Loucy (cell line): Measurements from ENCODE around the gene VASN.

Experiments
- EZH2phosphoT487 ChIP-seq: fragments of 200-600 bp; IDR thresholded peaks from 2 replicates; pipeline ENCODE4 v1.6.1; 2018; ENCODE audit warnings: antibody characterized with exemption, mild to moderate bottlenecking, moderate library complexity, borderline replicate concordance
- TF ChIP-seq, protein P1 (sequence below): fragments of 200-600 bp; sonication (generic); conservative IDR thresholded peaks from 2 replicates; pipeline ENCODE4 v1.5.1; 2014; ENCODE audit warnings: mild to moderate bottlenecking, antibody characterized with exemption, low read length

- TF ChIP-seq, protein P1, sequence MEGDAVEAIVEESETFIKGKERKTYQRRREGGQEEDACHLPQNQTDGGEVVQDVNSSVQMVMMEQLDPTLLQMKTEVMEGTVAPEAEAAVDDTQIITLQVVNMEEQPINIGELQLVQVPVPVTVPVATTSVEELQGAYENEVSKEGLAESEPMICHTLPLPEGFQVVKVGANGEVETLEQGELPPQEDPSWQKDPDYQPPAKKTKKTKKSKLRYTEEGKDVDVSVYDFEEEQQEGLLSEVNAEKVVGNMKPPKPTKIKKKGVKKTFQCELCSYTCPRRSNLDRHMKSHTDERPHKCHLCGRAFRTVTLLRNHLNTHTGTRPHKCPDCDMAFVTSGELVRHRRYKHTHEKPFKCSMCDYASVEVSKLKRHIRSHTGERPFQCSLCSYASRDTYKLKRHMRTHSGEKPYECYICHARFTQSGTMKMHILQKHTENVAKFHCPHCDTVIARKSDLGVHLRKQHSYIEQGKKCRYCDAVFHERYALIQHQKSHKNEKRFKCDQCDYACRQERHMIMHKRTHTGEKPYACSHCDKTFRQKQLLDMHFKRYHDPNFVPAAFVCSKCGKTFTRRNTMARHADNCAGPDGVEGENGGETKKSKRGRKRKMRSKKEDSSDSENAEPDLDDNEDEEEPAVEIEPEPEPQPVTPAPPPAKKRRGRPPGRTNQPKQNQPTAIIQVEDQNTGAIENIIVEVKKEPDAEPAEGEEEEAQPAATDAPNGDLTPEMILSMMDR: no peak
- TF ChIP-seq EZH2phosphoT487: no peak
These were observed 24.6 kb upstream of the VASN start for GRCh38 chr16:4347010-4347409.
